Renal pelvis (tissue), 4 donors: ENCODE data around the gene ZNRF1. TPM values are rescaled to one million over a fixed set of nuclear protein-coding genes. Genes with fewer than 3 reads are reported as not detected.
"Not testable (repeated sequence)": the region's sequence is repeated elsewhere in the genome, so short reads cannot be mapped to it uniquely, and the experiment has no call there.

ENCODE experiments used
- DNase-seq: peaks from one replicate; pipeline ENCODE4 v3.0.0-alpha.2; 2013
- polyA plus RNA-seq, 3 donors: library from polyadenylated mRNA; unstranded; fragments of 120-200 nt; gene quantifications; one replicate each; pipeline ENCODE4 v1.2.1, GENCODE V29; 2013; ENCODE audit not compliant: insufficient read length in 3 of 3

Gene ZNRF1
- polyA plus RNA-seq, 3 donors = 29.4 to 37.3 (median 34.9) TPM

GRCh38 chr16:75074304-75074793, 75.5 kb downstream of the ZNRF1 start:
- no peak for DNase-seq

GRCh38 chr16:75074920-75075687, 76.3 kb downstream of the ZNRF1 start:
- no peak for DNase-seq

GRCh38 chr16:75075688-75076268, 77.0 kb downstream of the ZNRF1 start:
- no peak for DNase-seq

- no peak for DNase-seq
Measured at GRCh38 chr16:75078886-75079285, 80.1 kb downstream of the ZNRF1 start.

GRCh38 chr16:75079346-75079926, 80.6 kb downstream of the ZNRF1 start:
- no peak for DNase-seq

- DNase-seq = no peak
Measured at GRCh38 chr16:75080205-75081029, 81.6 kb downstream of the ZNRF1 start.

GRCh38 chr16:75081179-75081859, 82.5 kb downstream of the ZNRF1 start:
- no peak for DNase-seq

- DNase-seq = no peak
Measured at GRCh38 chr16:75083813-75084212, 85.0 kb downstream of the ZNRF1 start.

- DNase-seq = no peak
Measured at GRCh38 chr16:75085556-75085955, 86.7 kb downstream of the ZNRF1 start.

- no peak for DNase-seq
Measured at GRCh38 chr16:75086281-75086680, 87.5 kb downstream of the ZNRF1 start.

- no peak for DNase-seq
Measured at GRCh38 chr16:75086688-75087374, 88.0 kb downstream of the ZNRF1 start.

- no peak for DNase-seq
Measured at GRCh38 chr16:75087375-75087979, 88.7 kb downstream of the ZNRF1 start.

GRCh38 chr16:75088216-75088615, 89.4 kb downstream of the ZNRF1 start:
- DNase-seq = no peak

- no peak for DNase-seq
Measured at GRCh38 chr16:75088934-75089333, 90.1 kb downstream of the ZNRF1 start.

GRCh38 chr16:75089486-75090202, 90.8 kb downstream of the ZNRF1 start:
- no peak for DNase-seq

- DNase-seq = not testable (repeated sequence)
Measured at GRCh38 chr16:75090899-75091298, 92.1 kb downstream of the ZNRF1 start.

- not testable (repeated sequence) for DNase-seq
Measured at GRCh38 chr16:75091619-75092018, 92.8 kb downstream of the ZNRF1 start.

GRCh38 chr16:75092777-75093176, 94.0 kb downstream of the ZNRF1 start:
- no peak for DNase-seq

GRCh38 chr16:75093598-75094540, 95.0 kb downstream of the ZNRF1 start:
- DNase-seq = no peak
